NB4 (cell line): Measurements from ENCODE around the gene JDP2.

Source experiments
- CTCF ChIP-seq: IDR thresholded peaks from one replicate; pipeline ENCODE4 v1.5.1; 2012; ENCODE audit warnings: low read depth, low read length
- POLR2A ChIP-seq: IDR thresholded peaks from 2 replicates; pipeline ENCODE4 v1.6.1; 2011; ENCODE audit warnings: mild to moderate bottlenecking; ENCODE audit not compliant: insufficient read length; ENCODE audit errors: extremely low read depth

GRCh38 chr14:75429562-75429961 lies 1.7 kb downstream of the JDP2 start:
- no peak for TF ChIP-seq POLR2A
- TF ChIP-seq CTCF = no peak
